GM12872 (cell line): ENCODE results near the gene METTL22.

ENCODE experiments used
- TF ChIP-seq, protein P1 (sequence below): IDR thresholded peaks from 3 replicates; pipeline ENCODE4 v1.5.1; 2011; ENCODE audit warnings: low read depth, mild to moderate bottlenecking, low read length, moderate library complexity; ENCODE audit not compliant: insufficient read depth

Gene METTL22

DNA sequence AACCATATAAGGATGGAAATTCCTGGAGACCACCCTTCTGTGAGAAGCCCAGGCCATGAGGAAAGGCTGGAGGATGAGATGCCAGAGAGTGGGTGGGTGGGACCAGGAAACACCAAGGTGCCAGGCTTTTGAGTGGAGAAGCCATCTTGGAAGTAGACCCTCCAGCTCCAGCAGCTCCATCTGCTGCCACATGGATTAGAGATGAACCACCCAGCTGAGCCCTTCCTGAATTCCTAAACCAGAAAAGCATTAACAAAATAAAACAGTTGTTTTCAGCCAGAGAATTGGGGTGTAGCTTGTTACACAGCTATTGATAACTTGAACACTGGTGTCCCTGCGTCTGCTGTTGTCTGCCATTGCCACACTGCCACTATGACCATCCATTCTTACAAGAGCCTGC lies 24.9 kb upstream of the METTL22 start:
- TF ChIP-seq, protein P1, sequence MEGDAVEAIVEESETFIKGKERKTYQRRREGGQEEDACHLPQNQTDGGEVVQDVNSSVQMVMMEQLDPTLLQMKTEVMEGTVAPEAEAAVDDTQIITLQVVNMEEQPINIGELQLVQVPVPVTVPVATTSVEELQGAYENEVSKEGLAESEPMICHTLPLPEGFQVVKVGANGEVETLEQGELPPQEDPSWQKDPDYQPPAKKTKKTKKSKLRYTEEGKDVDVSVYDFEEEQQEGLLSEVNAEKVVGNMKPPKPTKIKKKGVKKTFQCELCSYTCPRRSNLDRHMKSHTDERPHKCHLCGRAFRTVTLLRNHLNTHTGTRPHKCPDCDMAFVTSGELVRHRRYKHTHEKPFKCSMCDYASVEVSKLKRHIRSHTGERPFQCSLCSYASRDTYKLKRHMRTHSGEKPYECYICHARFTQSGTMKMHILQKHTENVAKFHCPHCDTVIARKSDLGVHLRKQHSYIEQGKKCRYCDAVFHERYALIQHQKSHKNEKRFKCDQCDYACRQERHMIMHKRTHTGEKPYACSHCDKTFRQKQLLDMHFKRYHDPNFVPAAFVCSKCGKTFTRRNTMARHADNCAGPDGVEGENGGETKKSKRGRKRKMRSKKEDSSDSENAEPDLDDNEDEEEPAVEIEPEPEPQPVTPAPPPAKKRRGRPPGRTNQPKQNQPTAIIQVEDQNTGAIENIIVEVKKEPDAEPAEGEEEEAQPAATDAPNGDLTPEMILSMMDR: no peak

DNA sequence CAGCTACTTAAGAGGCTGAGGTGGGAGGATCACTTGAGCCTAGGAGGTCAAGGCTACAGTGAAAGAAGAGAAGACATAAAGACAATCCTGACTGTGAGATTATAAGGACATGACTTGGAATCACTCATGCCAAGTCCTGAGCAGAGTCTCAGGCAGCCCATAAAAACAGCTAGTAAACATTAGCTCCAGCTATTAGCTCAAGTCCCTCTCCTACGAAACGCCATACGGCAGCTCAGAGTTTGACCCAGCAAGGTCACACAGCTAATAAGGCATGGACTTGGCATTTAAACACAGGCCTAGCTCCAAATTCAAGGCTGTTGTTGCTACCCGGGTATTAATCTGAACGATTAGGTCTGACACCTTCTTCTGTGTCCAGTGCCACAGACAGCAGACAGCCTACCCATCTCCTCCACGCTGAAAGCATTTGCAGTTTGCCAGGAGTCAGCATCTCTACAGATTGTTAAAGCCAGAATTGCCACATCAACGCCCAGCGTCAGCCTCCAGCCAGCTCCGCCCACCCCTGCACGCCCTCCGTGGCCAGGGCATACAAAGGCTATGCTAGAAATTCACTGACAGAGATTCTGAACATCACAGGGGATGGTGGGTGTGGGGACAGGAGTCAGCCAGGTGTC lies 21.2 kb upstream of the METTL22 start:
- TF ChIP-seq, protein P1: no peak

DNA sequence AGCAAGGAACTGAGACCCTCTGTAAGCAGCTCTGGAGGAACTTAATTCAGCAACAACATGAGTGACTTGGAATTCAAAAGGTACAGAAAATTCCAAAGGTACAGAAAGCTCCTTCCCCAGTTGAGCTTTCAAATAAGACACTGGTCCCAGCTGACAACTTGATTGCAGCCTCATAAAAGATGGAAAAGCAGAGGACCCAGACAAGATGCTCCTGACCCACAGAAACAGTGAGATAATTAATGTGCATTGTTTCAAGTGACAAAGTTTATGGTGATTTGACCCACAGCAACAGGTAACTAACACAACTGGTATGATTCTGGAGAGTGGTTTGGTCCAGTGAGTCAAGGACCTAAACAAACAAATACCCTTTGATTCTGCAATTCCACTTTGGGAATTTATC lies 15.9 kb upstream of the METTL22 start:
- TF ChIP-seq, protein P1: no peak

DNA sequence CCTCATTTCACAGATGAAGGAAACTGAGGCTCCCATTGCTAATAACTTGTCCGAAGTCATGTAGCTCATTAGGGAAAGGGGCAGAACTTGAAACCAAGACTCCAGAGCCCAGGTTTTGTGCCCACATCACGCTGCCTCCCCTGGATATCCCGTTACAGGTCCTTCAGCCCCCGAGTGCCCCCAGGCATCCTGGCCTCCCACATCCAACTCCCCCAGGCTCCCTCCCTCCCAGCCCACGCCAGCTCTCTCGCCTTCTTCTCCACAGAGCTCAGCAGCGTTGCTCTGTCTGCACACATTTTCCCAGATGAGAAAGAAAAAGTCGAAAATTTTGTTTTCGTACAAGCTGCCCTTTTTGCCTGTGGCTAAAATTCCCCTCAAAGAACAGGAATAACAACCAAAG lies 14.3 kb upstream of the METTL22 start:
- TF ChIP-seq, protein P1: no peak

DNA sequence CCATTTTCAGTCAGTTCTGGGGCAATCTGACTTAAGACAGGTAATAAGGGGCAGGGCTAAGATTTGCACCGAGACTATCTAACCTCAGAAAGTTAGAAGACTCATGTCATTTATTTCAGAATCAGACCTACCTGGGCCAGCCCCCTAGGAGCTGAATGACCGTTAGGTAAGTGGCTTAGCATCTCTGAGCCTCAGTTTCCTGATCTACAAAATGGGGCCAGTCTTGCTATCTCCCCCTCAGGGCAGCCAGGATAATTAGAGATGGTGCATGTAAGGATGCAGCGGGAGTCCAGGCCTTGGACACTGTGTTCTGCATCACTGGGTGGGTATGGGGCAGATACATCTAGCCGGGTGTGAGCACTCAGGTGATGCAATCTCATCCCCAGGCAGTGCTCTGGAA lies 10.4 kb upstream of the METTL22 start:
- TF ChIP-seq, protein P1: no peak

DNA sequence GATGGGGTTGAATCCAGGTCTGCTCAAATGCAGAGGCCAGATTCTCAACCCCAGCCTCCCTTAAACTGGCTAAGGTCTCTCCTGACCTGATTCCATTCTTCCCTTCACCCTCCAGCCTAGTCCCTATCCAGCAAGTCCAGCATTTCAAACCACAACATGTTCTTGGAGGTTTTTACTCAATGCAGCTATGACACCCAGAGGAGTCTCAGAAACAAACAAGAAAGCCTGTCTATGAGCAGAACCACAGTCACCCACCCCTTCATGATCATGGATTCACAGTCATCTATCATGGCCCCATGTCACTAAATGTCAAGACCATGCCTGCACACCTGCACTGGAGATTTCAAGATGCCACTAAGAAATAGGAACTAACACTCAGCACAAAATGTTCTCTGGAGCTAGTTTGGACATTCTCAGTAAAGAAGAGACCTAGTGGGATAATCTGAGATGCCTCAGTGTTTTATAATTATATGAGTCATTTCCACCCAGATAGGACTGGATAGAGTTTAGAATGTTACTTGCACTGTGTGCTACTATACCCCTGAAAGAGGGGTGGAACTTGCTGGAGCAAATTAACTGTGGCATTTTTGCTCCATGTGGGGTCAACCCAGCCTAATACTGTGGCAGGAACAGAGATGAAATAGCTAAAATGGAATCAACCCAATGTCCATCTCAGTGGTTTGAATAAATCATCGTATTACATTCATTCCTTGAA lies 9.5 kb upstream of the METTL22 start:
- TF ChIP-seq, protein P1: no peak

DNA sequence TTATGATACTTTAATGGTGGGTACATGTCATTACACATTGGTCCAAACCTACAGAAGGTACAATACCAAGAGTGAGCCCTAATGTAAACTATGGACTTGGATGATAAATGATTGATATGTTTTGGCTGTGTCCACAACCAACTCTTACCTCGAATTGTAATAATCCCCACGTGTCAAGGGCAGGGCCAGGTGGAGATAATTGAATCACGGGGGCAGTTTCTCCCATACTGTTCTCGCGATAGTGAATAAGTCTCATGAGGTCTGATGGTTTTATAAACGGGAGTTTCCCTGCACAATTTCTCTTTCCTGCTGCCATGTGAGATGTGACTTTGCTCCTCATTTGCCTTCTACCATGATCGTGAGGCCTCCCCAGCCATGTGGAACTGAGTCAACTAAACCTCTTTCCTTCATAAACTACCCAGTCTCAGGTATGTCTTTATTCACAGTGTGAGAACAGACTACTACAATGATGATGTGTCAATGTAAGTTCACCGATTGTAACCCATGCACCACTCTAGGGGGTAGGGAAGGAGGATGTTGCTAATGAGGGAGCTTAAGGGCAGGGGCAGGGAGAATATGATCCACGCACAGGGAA lies 7.0 kb upstream of the METTL22 start:
- TF ChIP-seq, protein P1: no peak
